Vagina (tissue), 2 donors: Measurements from ENCODE around the gene UNC93B1.

Experiments used
- POLR2A ChIP-seq, 2 donors: fragments of 450-650 bp; IDR thresholded peaks; one replicate each; pipeline ENCODE4 v1.6.1; 2017; ENCODE audit warnings: antibody characterized with exemption in 2 of 2, mild to moderate bottlenecking in 2 of 2, moderate library complexity in 2 of 2
- TF ChIP-seq, protein P1 (sequence below), 3 experiments: fragments of 450-650 bp in 2 of 3; fragments of 200-600 bp in 1 of 3; sonication (generic) in 1 of 3; IDR thresholded peaks; one replicate each; pipeline ENCODE4 v1.5.1; 2017 to 2019; ENCODE audit warnings: antibody characterized with exemption in 3 of 3, mild to moderate bottlenecking in 2 of 3, moderate library complexity in 2 of 3

DNA sequence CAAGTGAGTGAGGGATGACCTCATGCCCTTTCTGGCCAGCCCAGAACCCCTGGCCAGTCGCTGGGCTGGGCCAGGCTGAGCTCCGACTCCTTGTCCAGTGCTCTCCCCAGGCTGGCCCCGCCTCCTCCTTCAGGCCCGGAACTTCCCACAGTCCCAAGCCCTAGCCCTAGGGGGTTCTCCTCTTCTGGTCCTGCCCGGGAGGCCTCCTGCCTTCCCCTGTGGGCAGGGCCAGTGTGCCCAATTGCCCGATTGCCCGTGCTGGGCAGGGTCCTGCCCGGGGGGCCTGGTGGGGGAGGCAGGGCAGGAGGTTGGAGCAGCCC is 39.1 kb upstream of the UNC93B1 start:
- TF ChIP-seq POLR2A (IDR thresholded peaks at IDR 0.05) = no peak
- TF ChIP-seq, protein P1, sequence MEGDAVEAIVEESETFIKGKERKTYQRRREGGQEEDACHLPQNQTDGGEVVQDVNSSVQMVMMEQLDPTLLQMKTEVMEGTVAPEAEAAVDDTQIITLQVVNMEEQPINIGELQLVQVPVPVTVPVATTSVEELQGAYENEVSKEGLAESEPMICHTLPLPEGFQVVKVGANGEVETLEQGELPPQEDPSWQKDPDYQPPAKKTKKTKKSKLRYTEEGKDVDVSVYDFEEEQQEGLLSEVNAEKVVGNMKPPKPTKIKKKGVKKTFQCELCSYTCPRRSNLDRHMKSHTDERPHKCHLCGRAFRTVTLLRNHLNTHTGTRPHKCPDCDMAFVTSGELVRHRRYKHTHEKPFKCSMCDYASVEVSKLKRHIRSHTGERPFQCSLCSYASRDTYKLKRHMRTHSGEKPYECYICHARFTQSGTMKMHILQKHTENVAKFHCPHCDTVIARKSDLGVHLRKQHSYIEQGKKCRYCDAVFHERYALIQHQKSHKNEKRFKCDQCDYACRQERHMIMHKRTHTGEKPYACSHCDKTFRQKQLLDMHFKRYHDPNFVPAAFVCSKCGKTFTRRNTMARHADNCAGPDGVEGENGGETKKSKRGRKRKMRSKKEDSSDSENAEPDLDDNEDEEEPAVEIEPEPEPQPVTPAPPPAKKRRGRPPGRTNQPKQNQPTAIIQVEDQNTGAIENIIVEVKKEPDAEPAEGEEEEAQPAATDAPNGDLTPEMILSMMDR (IDR thresholded peaks at IDR 0.05) = no peak
